Caco-2 (cell line): ENCODE results near the gene TACC2. TPM values are rescaled to one million over a fixed set of nuclear protein-coding genes. Genes with fewer than 3 reads are reported as not detected.

ENCODE experiments used
- BruUV-seq: library from RNA; stranded (reverse); fragments of 400-500 nt; replicated peaks from 2 replicates; lab custom pipeline; 2021; lab: Mats Ljungman, UMichigan
- CTCF ChIA-PET: fragments of 300-600 bp; sonication (Branson Sonifier 250); formaldehyde crosslinking; loops from one replicate; lab custom pipeline; 2022; ENCODE audit warnings: antibody characterized with exemption; lab: Charles Lee
- POLR2A ChIA-PET: fragments of 300-600 bp; sonication (Branson Sonifier 250); formaldehyde crosslinking; loops from one replicate; lab custom pipeline; 2022; ENCODE audit warnings: antibody characterized with exemption; lab: Charles Lee
- DNase-seq, 2 experiments: peaks; one replicate each; pipeline versions ENCODE4 v3.0.0 to v3.0.0-alpha.2; 2020 to 2022
- H3K27me3 ChIP-seq: replicated peaks from 2 replicates; pipeline ENCODE4 v1.6.0; 2011; ENCODE audit warnings: low read length; ENCODE audit not compliant: control insufficient read depth, insufficient read depth
- H3K36me3 ChIP-seq: 2 replicates; pipeline ENCODE4 v1.5.1; 2011; ENCODE audit warnings: low read length; ENCODE audit not compliant: control insufficient read depth, insufficient read depth
- H3K4me1 ChIP-seq: fragments of 250-450 bp; sonication (Bioruptor Pico); 2 replicates; pipeline ENCODE4 v1.5.1; 2020; ENCODE audit warnings: mild to moderate bottlenecking
- H3K4me3 ChIP-seq: 2 replicates; pipeline ENCODE4 v1.5.1; 2011; ENCODE audit warnings: low read depth, mild to moderate bottlenecking, control low read depth, low read length
- H3K9me3 ChIP-seq: fragments of 250-450 bp; sonication (Bioruptor Pico); 2 replicates; pipeline ENCODE4 v1.5.1; 2020; ENCODE audit warnings: mild to moderate bottlenecking, moderate library complexity
- H3K27ac Mint-ChIP-seq: one replicate; pipeline ENCODE4 v1.8.0; 2022; ENCODE audit warnings: mixed read lengths; ENCODE audit not compliant: unreplicated experiment
- H3K27me3 Mint-ChIP-seq: one replicate; pipeline ENCODE4 v1.8.0; 2022; ENCODE audit warnings: mixed read lengths; ENCODE audit not compliant: insufficient read depth, unreplicated experiment
- H3K36me3 Mint-ChIP-seq: one replicate; pipeline ENCODE4 v1.8.0; 2022; ENCODE audit warnings: mild to moderate bottlenecking, mixed read lengths; ENCODE audit not compliant: insufficient read depth, unreplicated experiment
- H3K4me1 Mint-ChIP-seq: one replicate; pipeline ENCODE4 v1.8.0; 2022; ENCODE audit warnings: low read depth, mixed read lengths; ENCODE audit not compliant: unreplicated experiment
- H3K4me3 Mint-ChIP-seq: one replicate; pipeline ENCODE4 v1.8.0; 2022; ENCODE audit warnings: mild to moderate bottlenecking, moderate library complexity, mixed read lengths; ENCODE audit not compliant: unreplicated experiment
- H3K9me3 Mint-ChIP-seq: one replicate; pipeline ENCODE4 v1.8.0; 2022; ENCODE audit warnings: mixed read lengths; ENCODE audit not compliant: unreplicated experiment
- intact Hi-C: fragments of 100-400 bp; cut with micrococcal nuclease; formaldehyde crosslinking; loops from one replicate; pipeline ENCODE4 v1.10.0; 2022; ENCODE audit not compliant: unreplicated experiment
- total RNA-seq: library from RNA; stranded (reverse); gene quantifications from 2 replicates; pipeline ENCODE4 v1.2.3, GENCODE V29; 2022
- TF ChIP-seq, protein P1 (sequence below), 2 experiments: fragments of 200-600 bp in 1 of 2; IDR thresholded peaks; 1 replicate in 1 of 2; 2 replicates in 1 of 2; pipeline versions ENCODE4 v1.5.1 to v1.8.0; 2011 to 2022; ENCODE audit warnings: antibody characterized with exemption in 1 of 2, control low read depth in 1 of 2, inconsistent platforms in 1 of 2, low read depth in 1 of 2, low read length in 1 of 2, mild to moderate bottlenecking in 1 of 2, moderate library complexity in 1 of 2; ENCODE audit not compliant: insufficient read depth in 1 of 2, severe bottlenecking in 1 of 2, unreplicated experiment in 1 of 2

The TACC2 gene
- total RNA-seq, 1 experiment from 2014 or later: 117 TPM

DNA sequence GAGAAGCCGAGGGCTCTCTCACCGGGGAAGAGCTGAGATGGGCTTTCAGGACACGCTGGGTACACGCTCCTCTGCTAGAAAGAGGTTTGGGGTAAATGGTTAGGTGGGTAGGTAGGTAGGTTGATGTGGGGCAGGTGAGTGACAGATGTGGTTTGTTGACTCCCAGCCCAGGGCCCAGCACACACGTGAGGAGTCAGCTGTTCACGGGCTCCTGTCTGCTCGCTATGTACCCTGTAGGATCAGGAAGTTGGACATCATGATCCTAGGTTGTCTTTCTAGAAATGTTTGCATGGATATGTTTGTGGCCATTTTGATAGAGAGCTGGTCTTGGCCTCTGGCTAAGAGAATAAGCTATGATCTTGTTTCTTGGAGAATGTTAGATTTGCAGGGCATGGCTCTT is 109.0 kb downstream of the TACC2 start:
- Mint-ChIP-seq H3K27ac (no peak overlapping the region), H3K4me3 (no peak overlapping the region), H3K4me1 (peaks cover 10% of the 10 kb centered on the region), H3K36me3 (peaks cover 7% of the 10 kb centered on the region), H3K27me3 (no peaks in the 10 kb centered on the region), H3K9me3 (no peaks in the 10 kb centered on the region)
- Histone ChIP-seq H3K4me3 (no peak overlapping the region), H3K36me3 (no peaks in the 10 kb centered on the region), H3K9me3 (no peaks in the 10 kb centered on the region), H3K27me3 (no peaks in the 10 kb centered on the region), H3K4me1 (peaks cover 18% of the 10 kb centered on the region)
- DNase-seq: no peak
- TF ChIP-seq, protein P1, sequence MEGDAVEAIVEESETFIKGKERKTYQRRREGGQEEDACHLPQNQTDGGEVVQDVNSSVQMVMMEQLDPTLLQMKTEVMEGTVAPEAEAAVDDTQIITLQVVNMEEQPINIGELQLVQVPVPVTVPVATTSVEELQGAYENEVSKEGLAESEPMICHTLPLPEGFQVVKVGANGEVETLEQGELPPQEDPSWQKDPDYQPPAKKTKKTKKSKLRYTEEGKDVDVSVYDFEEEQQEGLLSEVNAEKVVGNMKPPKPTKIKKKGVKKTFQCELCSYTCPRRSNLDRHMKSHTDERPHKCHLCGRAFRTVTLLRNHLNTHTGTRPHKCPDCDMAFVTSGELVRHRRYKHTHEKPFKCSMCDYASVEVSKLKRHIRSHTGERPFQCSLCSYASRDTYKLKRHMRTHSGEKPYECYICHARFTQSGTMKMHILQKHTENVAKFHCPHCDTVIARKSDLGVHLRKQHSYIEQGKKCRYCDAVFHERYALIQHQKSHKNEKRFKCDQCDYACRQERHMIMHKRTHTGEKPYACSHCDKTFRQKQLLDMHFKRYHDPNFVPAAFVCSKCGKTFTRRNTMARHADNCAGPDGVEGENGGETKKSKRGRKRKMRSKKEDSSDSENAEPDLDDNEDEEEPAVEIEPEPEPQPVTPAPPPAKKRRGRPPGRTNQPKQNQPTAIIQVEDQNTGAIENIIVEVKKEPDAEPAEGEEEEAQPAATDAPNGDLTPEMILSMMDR (IDR thresholded peaks at IDR 0.05; ENCODE audit: insufficient read depth in 1 of 2, low read depth in 1 of 2, low read length in 1 of 2, severe bottlenecking in 1 of 2, unreplicated experiment in 1 of 2): no peak
- CTCF ChIA-PET: no interaction called here
- POLR2A ChIA-PET: no interaction called here
- intact Hi-C loops: no loop called here
- BruUV-seq: no TSS peak

GRCh38 chr10:122098924-122099323 is 110.0 kb downstream of the TACC2 start:
- Mint-ChIP-seq H3K27me3 (no peaks in the 10 kb centered on the region), H3K4me1 (peaks cover 16% of the 10 kb centered on the region), H3K36me3 (peaks cover 7% of the 10 kb centered on the region), H3K4me3 (no peak overlapping the region), H3K27ac (no peak overlapping the region), H3K9me3 (no peaks in the 10 kb centered on the region)
- no peak overlapping the region for H3K4me3 ChIP-seq
- no peak for DNase-seq
- TF ChIP-seq, protein P1 (IDR thresholded peaks at IDR 0.05; ENCODE audit: insufficient read depth in 1 of 2, low read depth in 1 of 2, low read length in 1 of 2, severe bottlenecking in 1 of 2, unreplicated experiment in 1 of 2): no peak
- no TSS peak for BruUV-seq
- H3K9me3 ChIP-seq: no peaks in the 10 kb centered on the region
- H3K36me3 ChIP-seq: no peaks in the 10 kb centered on the region
- intact Hi-C loops: no loop called here
- peaks cover 22% of the 10 kb centered on the region for H3K4me1 ChIP-seq
- POLR2A ChIA-PET: no interaction called here
- CTCF ChIA-PET: interaction anchor here (1.2 kb wide), 1 partner anchor 14 kb away, joined by 3 read pairs; no protein-coding TSS in a partner anchor
- no peaks in the 10 kb centered on the region for H3K27me3 ChIP-seq

DNA sequence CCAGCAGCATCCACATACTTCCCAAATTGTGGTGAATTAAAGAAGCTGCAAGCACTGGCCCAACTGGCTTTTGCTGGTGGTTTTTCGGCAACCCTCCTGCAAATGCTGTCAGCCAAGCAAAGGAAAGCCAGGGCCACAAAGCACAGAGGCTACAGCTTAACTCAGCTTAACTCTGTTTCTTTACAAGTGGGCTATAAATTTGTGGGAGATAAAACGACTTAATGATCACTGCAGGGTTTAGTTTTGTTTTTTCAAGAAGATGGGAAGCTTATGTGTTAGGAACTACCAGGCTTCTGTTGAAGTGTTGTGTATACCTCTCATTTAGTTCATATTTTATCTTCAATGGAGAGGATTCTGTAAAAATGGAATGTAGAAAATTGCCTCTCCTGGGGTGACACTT is 110.6 kb downstream of the TACC2 start:
- H3K9me3 ChIP-seq: no peaks in the 10 kb centered on the region
- no TSS peak for BruUV-seq
- POLR2A ChIA-PET: no interaction called here
- Mint-ChIP-seq H3K27me3 (no peaks in the 10 kb centered on the region), H3K4me3 (no peak overlapping the region), H3K4me1 (peaks cover 17% of the 10 kb centered on the region), H3K9me3 (no peaks in the 10 kb centered on the region), H3K36me3 (peaks cover 5% of the 10 kb centered on the region), H3K27ac (no peak overlapping the region)
- no peak overlapping the region for H3K4me3 ChIP-seq
- H3K4me1 ChIP-seq: peaks cover 22% of the 10 kb centered on the region
- TF ChIP-seq, protein P1 (IDR thresholded peaks at IDR 0.05; ENCODE audit: insufficient read depth in 1 of 2, low read depth in 1 of 2, low read length in 1 of 2, severe bottlenecking in 1 of 2, unreplicated experiment in 1 of 2): no peak
- CTCF ChIA-PET: interaction anchor here (1.2 kb wide), 1 partner anchor 13 kb away, joined by 3 read pairs; no protein-coding TSS in a partner anchor
- no peaks in the 10 kb centered on the region for H3K36me3 ChIP-seq
- intact Hi-C loops: no loop called here
- H3K27me3 ChIP-seq: no peaks in the 10 kb centered on the region
- DNase-seq: no peak
